Measurements from ENCODE around the gene ABI3. TPM values are rescaled to one million over a fixed set of nuclear protein-coding genes. Genes with fewer than 3 reads are reported as not detected.

ABI3 gene
- polyA plus RNA-seq, 3 donors, result 3.8 to 5.6 (median 4.5) TPM

GRCh38 chr17:49193513-49194296 lies 16.8 kb upstream of the ABI3 start:
- peak; percentile 53 to 85 (median 73) for DNase-seq (ENCODE audit: extremely low read depth in 1 of 11, low read depth in 9 of 11, low spot score in 4 of 11)

GRCh38 chr17:49194297-49194607 lies 16.3 kb upstream of the ABI3 start:
- no peak for DNase-seq (ENCODE audit: extremely low read depth in 1 of 11, low read depth in 9 of 11, low spot score in 4 of 11)

- DNase-seq (ENCODE audit: extremely low read depth in 1 of 11, low read depth in 9 of 11, low spot score in 4 of 11), result no peak
Observed at GRCh38 chr17:49195751-49196150, 14.8 kb upstream of the ABI3 start.

GRCh38 chr17:49196520-49196919 lies 14.0 kb upstream of the ABI3 start:
- DNase-seq (ENCODE audit: extremely low read depth in 1 of 11, low read depth in 9 of 11, low spot score in 4 of 11), result no peak

- no peak for DNase-seq (ENCODE audit: extremely low read depth in 1 of 11, low read depth in 9 of 11, low spot score in 4 of 11)
Observed at GRCh38 chr17:49197346-49197998, 13.0 kb upstream of the ABI3 start.

- no peak for DNase-seq (ENCODE audit: extremely low read depth in 1 of 11, low read depth in 9 of 11, low spot score in 4 of 11)
Observed at GRCh38 chr17:49198211-49198610, 12.3 kb upstream of the ABI3 start.

- no peak for DNase-seq (ENCODE audit: extremely low read depth in 1 of 11, low read depth in 9 of 11, low spot score in 4 of 11)
Observed at GRCh38 chr17:49200423-49201083, 10.0 kb upstream of the ABI3 start.

GRCh38 chr17:49201481-49201927 lies 9.0 kb upstream of the ABI3 start:
- no peak for DNase-seq (ENCODE audit: extremely low read depth in 1 of 11, low read depth in 9 of 11, low spot score in 4 of 11)

GRCh38 chr17:49203796-49204195 lies 6.7 kb upstream of the ABI3 start:
- DNase-seq (ENCODE audit: extremely low read depth in 1 of 11, low read depth in 9 of 11, low spot score in 4 of 11), result no peak

- no peak for DNase-seq (ENCODE audit: extremely low read depth in 1 of 11, low read depth in 9 of 11, low spot score in 4 of 11)
Observed at GRCh38 chr17:49204516-49204915, 6.0 kb upstream of the ABI3 start.

GRCh38 chr17:49209061-49209571 lies 1.4 kb upstream of the ABI3 start:
- DNase-seq (ENCODE audit: extremely low read depth in 1 of 11, low read depth in 9 of 11, low spot score in 4 of 11), result no peak

GRCh38 chr17:49213399-49213798 lies 2.9 kb downstream of the ABI3 start:
- no peak for DNase-seq (ENCODE audit: extremely low read depth in 1 of 11, low read depth in 9 of 11, low spot score in 4 of 11)

- no peak for DNase-seq (ENCODE audit: extremely low read depth in 1 of 11, low read depth in 9 of 11, low spot score in 4 of 11)
Observed at GRCh38 chr17:49213847-49214246, 3.3 kb downstream of the ABI3 start.

- no peak for DNase-seq (ENCODE audit: extremely low read depth in 1 of 11, low read depth in 9 of 11, low spot score in 4 of 11)
Observed at GRCh38 chr17:49214676-49215360, 4.3 kb downstream of the ABI3 start.

- no peak for DNase-seq (ENCODE audit: extremely low read depth in 1 of 11, low read depth in 9 of 11, low spot score in 4 of 11)
Observed at GRCh38 chr17:49216482-49216881, 6.0 kb downstream of the ABI3 start.

GRCh38 chr17:49216953-49217650 lies 6.6 kb downstream of the ABI3 start:
- DNase-seq (ENCODE audit: extremely low read depth in 1 of 11, low read depth in 9 of 11, low spot score in 4 of 11), result no peak

- no peak for DNase-seq (ENCODE audit: extremely low read depth in 1 of 11, low read depth in 9 of 11, low spot score in 4 of 11)
Observed at GRCh38 chr17:49217651-49218413, 7.3 kb downstream of the ABI3 start.
